HG02840 (cell line): Measurements from ENCODE around the gene ERN1.

ENCODE experiments used
- ATAC-seq: cut with Tn5 transposase; IDR thresholded peaks from one replicate; pipeline ENCODE4 v1.9.1; 2021; ENCODE audit warnings: mild to moderate bottlenecking, moderate library complexity, moderate number of reproducible peaks; ENCODE audit not compliant: unreplicated experiment, low FRiP score

The ERN1 gene

DNA sequence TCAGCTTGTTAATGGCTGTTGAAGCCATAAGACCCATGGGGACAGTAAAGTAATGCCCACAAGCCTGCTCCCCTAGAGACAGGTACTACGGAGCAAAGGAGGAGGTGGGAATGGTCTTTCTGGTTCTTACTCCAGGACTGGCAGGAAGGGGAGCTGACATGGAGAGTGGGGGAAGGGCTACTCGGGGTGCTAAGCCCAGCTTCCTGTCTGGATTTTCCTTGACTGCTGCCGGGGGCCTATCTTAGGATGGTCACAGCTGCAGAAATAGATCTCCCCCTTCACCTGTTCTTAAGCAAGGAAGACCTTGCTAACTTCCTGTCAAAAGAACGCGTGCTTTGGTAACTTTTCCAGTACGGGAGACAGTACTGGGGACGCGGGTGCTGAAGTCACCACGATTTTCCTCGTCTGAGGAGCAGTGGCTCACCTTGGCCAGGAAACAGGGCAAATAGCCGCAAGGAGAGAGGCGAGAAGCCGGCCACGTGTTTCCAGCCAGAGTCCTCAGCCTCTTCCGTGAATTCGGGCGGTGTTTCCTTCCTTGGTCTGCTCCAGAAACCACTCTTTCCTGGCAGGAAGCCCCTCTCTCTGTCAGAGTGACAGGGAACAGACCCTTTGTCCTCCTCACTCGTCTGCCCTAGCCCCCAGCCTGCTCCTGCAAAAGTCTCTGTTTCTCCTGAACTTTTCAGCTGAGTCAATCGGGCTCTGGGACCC, 132.4 kb downstream of the ERN1 start:
- no peak for ATAC-seq

DNA sequence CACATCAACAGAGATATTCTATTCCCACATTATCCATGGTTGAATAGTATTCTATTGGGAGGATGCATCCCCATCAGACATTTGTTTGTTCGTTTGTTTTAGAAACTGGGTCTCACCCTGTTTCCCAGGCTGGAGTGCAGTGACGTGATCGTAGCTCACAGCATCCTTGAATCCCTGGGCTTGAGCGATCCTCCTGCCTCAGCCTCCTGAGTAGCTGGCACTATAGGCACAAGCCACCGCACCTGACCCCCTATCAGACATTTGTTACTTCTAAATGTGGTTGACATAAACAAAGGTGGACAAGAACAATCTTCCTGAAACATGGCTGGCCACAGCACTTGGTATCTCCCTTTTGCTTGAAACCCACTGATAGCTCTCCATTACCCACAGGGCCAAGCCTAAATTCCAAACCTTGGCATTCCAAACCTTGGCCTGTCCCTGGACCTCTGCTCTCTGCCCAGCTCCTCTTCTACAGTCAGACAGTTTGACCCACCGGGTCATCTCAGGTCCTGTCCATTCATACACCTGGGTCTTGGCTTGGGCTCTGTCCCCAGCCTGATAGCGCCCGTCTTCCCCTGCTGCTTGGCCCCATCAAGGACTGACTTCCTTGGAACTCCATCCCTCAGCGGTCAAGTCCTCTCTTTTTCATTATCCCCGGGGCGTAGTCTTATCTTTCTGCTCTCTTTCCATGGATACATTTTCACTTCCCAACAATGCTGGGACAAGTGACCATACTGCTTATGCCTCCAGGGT, 133.3 kb downstream of the ERN1 start:
- no peak for ATAC-seq

DNA sequence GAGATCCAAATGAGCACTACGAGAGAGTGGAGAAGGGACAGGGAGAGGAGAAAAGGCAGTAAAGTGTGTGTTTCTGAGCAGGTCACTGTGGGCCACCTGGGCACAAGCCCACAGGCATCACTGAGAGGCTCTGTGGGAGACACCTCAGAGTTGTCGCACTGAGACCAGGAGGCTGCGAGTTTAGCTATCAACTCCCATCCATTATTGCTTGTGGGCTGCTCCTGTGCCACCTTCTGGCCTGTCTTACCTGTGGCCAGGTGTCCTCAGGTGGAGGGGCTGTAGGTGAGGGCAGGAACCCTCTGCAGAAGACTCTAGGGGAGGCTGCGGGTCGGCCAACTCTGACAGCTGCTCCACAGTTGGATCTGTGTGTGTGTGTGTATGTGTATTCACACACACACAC, 134.3 kb downstream of the ERN1 start:
- ATAC-seq = no peak

DNA sequence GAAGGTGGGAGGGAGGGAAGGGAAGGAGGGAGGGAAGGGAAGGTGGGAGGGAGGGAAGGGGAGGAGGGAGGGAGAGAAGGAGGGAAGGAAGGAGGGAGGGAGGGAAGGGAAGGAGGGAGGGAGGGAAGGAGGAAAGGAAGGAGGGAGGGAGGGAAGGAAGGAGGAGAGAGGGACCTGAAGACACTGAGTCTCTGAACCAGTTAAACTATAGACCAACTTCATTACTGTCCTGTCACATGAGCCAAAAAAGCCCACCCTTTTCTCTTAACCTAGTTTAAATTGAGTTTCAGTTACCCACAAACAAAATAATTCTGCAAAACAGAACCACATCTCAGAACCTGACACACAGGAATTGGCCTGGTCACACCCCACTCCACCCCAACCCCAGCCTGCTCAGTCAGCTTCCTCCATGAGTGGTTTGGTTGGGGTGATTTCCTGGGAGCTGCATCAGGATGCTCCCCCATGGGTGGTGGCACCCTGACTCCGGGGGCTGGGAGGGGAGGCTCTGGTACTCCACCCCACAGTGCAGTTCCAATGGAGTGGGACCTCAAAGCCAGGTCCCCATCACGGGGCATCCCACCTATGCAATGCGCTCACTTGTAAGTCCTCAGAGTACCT, 136.5 kb downstream of the ERN1 start:
- no peak for ATAC-seq

DNA sequence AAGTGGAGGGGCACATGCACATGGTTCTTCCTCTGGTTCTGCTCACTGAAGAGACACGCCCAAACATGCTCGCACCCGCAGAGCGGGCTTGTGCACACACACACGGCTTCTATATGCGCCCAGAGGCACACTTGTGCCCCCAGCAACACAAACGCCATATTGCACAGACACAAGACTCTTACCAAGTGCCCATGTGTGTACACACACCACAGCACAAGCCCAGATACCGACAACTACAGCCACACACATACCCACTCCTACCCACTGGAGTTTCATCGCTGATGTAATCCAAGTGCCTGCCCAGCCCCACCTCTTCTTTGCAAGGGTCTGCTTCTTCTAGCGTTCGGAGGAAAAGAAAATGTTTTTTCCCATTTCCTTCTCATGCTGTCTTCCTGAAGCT, 138.3 kb downstream of the ERN1 start:
- ATAC-seq = no peak

DNA sequence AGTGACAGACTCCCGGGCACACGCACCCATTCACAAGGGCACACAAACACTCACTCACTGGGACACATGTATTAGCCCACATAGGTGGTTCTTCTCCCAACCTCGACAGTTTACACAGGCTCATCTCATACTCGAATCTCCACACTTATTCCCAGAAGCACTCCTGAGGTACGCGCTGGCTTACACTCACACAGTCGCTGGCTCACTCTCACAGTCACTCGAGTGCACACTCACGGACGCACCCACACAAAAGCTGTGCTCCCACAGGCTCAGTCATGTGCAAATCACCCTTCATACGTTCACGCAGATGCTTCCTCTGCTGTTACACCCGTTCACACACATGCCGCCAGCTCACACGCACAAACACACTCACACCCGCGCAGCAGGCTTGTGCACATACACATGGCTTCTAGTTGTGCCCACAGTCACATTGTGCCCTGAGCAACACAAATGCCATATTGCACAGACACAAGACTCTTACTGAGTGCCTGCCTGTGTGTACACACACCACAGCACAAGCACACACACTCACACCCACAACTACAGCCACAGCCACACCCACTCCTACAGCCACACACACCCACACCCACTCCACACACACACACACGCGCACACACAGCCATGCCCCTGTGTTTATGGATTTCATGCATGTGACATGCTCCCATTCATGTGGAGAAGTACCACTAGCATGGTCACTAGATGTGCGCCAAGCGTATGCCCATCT, 140.2 kb downstream of the ERN1 start:
- ATAC-seq = no peak
